MM.1S (cell line): ENCODE measurements around the gene CXorf49.
"Not testable (repeated sequence)": the region's sequence is repeated elsewhere in the genome, so short reads cannot be mapped to it uniquely, and the experiment has no call there.

Source experiments
- CTCF ChIP-seq: fragments of 300-600 bp; sonication (generic); IDR thresholded peaks from 2 replicates; pipeline ENCODE4 v1.5.1; 2016; ENCODE audit warnings: antibody characterized with exemption, low read length, mixed read lengths
- EZH2 ChIP-seq: fragments of 300-600 bp; sonication (generic); optimal IDR thresholded peaks from 2 replicates; pipeline ENCODE3; 2017; ENCODE audit warnings: low read depth, mild to moderate bottlenecking, antibody characterized with exemption, low read length, mixed read lengths
- EZH2phosphoT487 ChIP-seq: fragments of 300-600 bp; sonication (generic); IDR thresholded peaks from 2 replicates; pipeline ENCODE4 v1.6.1; 2018; ENCODE audit warnings: antibody characterized with exemption, low read length

- TF ChIP-seq CTCF, EZH2, EZH2phosphoT487: not testable (repeated sequence)
These were observed 21.2 kb downstream of the CXorf49 start for GRCh38 chrX:71696641-71697465.
